Measurements from ENCODE around the gene DDIT3.

The DDIT3 gene

DNA sequence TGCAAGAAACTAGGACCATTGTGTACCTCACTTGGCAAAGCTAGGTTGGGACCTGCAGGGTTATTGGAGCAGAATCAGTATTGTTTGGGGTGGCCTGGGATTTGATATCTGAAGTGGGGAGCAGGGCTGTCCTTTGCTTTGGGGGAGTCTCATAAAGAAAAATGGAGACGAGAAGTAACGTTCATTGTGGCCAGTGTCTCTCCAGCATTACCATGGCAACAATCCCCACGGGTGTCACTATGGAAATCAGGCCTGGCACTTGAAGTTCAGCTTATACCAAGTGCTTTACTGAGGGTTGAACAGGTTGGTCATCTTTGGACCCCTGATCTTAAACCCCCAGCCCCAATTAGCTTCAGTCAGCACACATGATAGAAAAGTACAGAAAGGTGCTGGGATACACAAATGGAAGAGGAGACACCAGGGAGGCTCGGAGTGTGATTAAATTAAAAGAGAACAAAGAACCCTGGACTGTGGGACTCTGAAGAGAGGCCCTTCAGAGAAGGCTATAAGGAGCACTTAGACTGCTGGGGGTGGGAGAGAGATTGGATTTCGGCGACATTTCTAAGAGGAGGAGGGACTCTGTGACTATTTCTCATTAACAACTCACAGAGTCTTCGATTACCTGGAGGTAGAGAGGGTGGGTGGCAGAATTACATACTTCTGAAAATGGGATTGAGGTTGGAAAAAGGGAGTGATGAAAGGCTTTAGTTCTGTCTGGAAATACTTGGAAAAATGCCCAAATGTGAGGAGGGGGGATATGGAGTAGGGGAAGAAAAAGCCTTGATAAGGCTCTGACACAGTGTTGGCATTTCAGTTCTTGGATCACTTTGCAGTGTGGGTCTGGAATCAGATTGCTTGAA, 33.3 kb upstream of the DDIT3 start:
- no peaks in the 10 kb centered on the region for H3K36me3 ChIP-seq (ENCODE audit: control insufficient read depth in 5 of 5, insufficient read depth in 5 of 5, low read length in 5 of 5)
- H3K9ac ChIP-seq (ENCODE audit: low read length in 5 of 5): no peak overlapping the region
- peaks cover 0 to 9% (median 5%) of the 10 kb centered on the region in 5 donors for H3K4me1 ChIP-seq (ENCODE audit: control insufficient read depth in 5 of 5, insufficient read depth in 5 of 5, low read length in 5 of 5)
- H3K27ac ChIP-seq (ENCODE audit: low read depth, low read length): no peak overlapping the region
- H3K9me3 ChIP-seq (ENCODE audit: control insufficient read depth in 5 of 5, low read length in 5 of 5): no peaks in the 10 kb centered on the region
- peaks cover 17 to 42% (median 31%) of the 10 kb centered on the region in 5 donors for H3K27me3 ChIP-seq (ENCODE audit: control insufficient read depth in 5 of 5, insufficient read depth in 4 of 5, low read length in 5 of 5)
- H3K4me3 ChIP-seq (ENCODE audit: low read depth in 1 of 5, low read length in 5 of 5): no peak overlapping the region

- Histone ChIP-seq H3K4me3 (ENCODE audit: low read depth in 1 of 5, low read length in 5 of 5) (no peak overlapping the region), H3K27ac (ENCODE audit: low read depth, low read length) (no peak overlapping the region), H3K9ac (ENCODE audit: low read length in 5 of 5) (no peak overlapping the region), H3K36me3 (ENCODE audit: control insufficient read depth in 5 of 5, insufficient read depth in 5 of 5, low read length in 5 of 5) (no peaks in the 10 kb centered on the region), H3K9me3 (ENCODE audit: control insufficient read depth in 5 of 5, low read length in 5 of 5) (no peaks in the 10 kb centered on the region), H3K4me1 (ENCODE audit: control insufficient read depth in 5 of 5, insufficient read depth in 5 of 5, low read length in 5 of 5) (peaks cover 0 to 9% (median 5%) of the 10 kb centered on the region in 5 donors), H3K27me3 (ENCODE audit: control insufficient read depth in 5 of 5, insufficient read depth in 4 of 5, low read length in 5 of 5) (peaks cover 17 to 42% (median 32%) of the 10 kb centered on the region in 5 donors)
Measured at GRCh38 chr12:57552835-57553313, 32.6 kb upstream of the DDIT3 start.

DNA sequence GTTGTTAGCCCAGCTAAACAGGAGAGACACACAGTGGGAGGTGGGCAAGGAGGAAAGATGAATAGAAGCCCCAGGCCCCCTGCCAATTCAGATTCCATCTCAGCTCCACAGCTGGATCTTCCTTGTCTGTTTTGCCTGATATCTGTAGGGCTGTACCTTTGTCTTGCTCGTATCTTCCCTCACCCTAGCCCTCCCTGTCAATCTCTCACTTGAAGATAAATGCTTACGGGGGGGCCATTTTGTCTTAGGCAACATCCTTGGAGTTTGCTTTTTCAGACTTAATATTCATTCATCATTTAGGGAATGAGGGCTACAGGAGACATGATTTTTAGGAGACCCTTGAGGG, 32.0 kb upstream of the DDIT3 start:
- no peaks in the 10 kb centered on the region for H3K36me3 ChIP-seq (ENCODE audit: control insufficient read depth in 5 of 5, insufficient read depth in 5 of 5, low read length in 5 of 5)
- H3K4me1 ChIP-seq (ENCODE audit: control insufficient read depth in 5 of 5, insufficient read depth in 5 of 5, low read length in 5 of 5): peaks cover 0 to 11% (median 9%) of the 10 kb centered on the region in 5 donors
- H3K9ac ChIP-seq (ENCODE audit: low read length in 5 of 5): no peak overlapping the region
- no peak overlapping the region for H3K4me3 ChIP-seq (ENCODE audit: low read depth in 1 of 5, low read length in 5 of 5)
- peaks cover 17 to 42% (median 32%) of the 10 kb centered on the region in 5 donors for H3K27me3 ChIP-seq (ENCODE audit: control insufficient read depth in 5 of 5, insufficient read depth in 4 of 5, low read length in 5 of 5)
- H3K27ac ChIP-seq (ENCODE audit: low read depth, low read length): no peak overlapping the region
- H3K9me3 ChIP-seq (ENCODE audit: control insufficient read depth in 5 of 5, low read length in 5 of 5): no peaks in the 10 kb centered on the region

GRCh38 chr12:57551637-57552305, 31.5 kb upstream of the DDIT3 start:
- no peak overlapping the region for H3K27ac ChIP-seq (ENCODE audit: low read depth, low read length)
- H3K27me3 ChIP-seq (ENCODE audit: control insufficient read depth in 5 of 5, insufficient read depth in 4 of 5, low read length in 5 of 5): peaks cover 17 to 42% (median 32%) of the 10 kb centered on the region in 5 donors
- H3K4me1 ChIP-seq (ENCODE audit: control insufficient read depth in 5 of 5, insufficient read depth in 5 of 5, low read length in 5 of 5): peaks cover 0 to 12% (median 10%) of the 10 kb centered on the region in 5 donors

DNA sequence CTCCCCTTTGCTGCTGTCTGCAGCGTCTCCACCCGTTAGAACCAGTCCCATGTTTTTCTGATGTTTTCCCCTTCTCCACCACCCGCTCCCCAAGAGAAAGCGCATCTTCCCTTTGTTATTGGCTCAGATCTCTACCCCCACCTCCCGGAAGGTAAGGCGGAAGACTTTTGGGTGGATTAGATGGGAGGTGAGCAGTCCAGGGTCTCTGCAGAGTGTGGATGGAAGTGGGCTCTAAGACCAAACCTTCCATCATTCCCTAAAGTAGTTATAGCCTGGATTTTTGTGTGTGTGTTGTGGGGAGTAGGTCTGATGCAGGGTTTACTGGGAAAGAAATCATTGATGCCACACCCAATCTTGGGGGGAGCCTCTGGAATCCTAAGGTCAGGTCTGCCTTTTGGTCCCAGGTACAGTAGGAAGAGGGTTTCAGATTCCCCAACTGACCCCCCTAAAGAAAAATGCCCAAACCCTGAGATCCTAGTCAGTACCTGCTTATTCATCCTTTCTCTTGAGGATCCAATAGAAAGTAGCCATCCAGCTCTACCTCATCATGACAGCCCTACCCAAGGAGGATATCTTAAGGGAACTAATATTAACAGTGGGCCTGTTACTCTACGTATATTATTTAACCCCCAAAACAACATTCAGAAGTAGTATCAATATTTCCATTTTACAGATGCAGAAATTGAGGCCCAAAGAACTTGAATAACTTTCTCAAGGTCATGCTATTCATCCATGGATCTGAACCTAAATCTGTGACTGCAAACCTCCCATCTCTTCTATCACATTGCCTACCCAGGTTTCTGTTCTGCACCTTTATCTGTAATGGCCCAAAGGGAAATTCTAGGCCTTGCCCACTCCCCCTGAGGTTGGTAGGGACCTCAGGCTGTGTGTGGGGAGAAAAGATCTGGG, 30.6 kb upstream of the DDIT3 start:
- Histone ChIP-seq H3K27ac (ENCODE audit: low read depth, low read length) (no peak overlapping the region), H3K4me1 (ENCODE audit: control insufficient read depth in 5 of 5, insufficient read depth in 5 of 5, low read length in 5 of 5) (peaks cover 6 to 20% (median 17%) of the 10 kb centered on the region in 5 donors), H3K9ac (ENCODE audit: low read length in 5 of 5) (no peak overlapping the region), H3K9me3 (ENCODE audit: control insufficient read depth in 5 of 5, low read length in 5 of 5) (no peaks in the 10 kb centered on the region), H3K4me3 (ENCODE audit: low read depth in 1 of 5, low read length in 5 of 5) (no peak overlapping the region), H3K36me3 (ENCODE audit: control insufficient read depth in 5 of 5, insufficient read depth in 5 of 5, low read length in 5 of 5) (no peaks in the 10 kb centered on the region), H3K27me3 (ENCODE audit: control insufficient read depth in 5 of 5, insufficient read depth in 4 of 5, low read length in 5 of 5) (peaks cover 17 to 42% (median 32%) of the 10 kb centered on the region in 5 donors)

More at GRCh38 chr12:57551637-57552305, 31.5 kb upstream of the DDIT3 start:
- Histone ChIP-seq H3K9me3 (ENCODE audit: control insufficient read depth in 5 of 5, low read length in 5 of 5) (no peaks in the 10 kb centered on the region), H3K9ac (ENCODE audit: low read length in 5 of 5) (no peak overlapping the region), H3K4me3 (ENCODE audit: low read depth in 1 of 5, low read length in 5 of 5) (no peak overlapping the region), H3K36me3 (ENCODE audit: control insufficient read depth in 5 of 5, insufficient read depth in 5 of 5, low read length in 5 of 5) (no peaks in the 10 kb centered on the region)

- H3K9me3 ChIP-seq (ENCODE audit: control insufficient read depth in 5 of 5, low read length in 5 of 5): no peaks in the 10 kb centered on the region
- peaks cover 17 to 42% (median 32%) of the 10 kb centered on the region in 5 donors for H3K27me3 ChIP-seq (ENCODE audit: control insufficient read depth in 5 of 5, insufficient read depth in 4 of 5, low read length in 5 of 5)
- peaks cover 7 to 26% (median 23%) of the 10 kb centered on the region in 5 donors for H3K4me1 ChIP-seq (ENCODE audit: control insufficient read depth in 5 of 5, insufficient read depth in 5 of 5, low read length in 5 of 5)
- peak within 1 kb of the TSS in 1 of 5 donors; percentile 23 for H3K9ac ChIP-seq (ENCODE audit: low read length in 5 of 5)
- peak within 1 kb of the TSS in 3 of 5 donors; percentile 31 to 54 (median 36) for H3K4me3 ChIP-seq (ENCODE audit: low read depth in 1 of 5, low read length in 5 of 5)
- no peaks in the 10 kb centered on the region for H3K36me3 ChIP-seq (ENCODE audit: control insufficient read depth in 5 of 5, insufficient read depth in 5 of 5, low read length in 5 of 5)
- H3K27ac ChIP-seq (ENCODE audit: low read depth, low read length): no peak within 1 kb of the TSS
Measured at GRCh38 chr12:57549909-57550640, 29.8 kb upstream of the DDIT3 start, which contains the start of gene KIF5A. Gene KIF5A, plus strand, starts transcription at chr12:57550044. Its CDS starts 228 bp downstream, at chr12:57550272.

GRCh38 chr12:57549203-57549908, 29.0 kb upstream of the DDIT3 start:
- Histone ChIP-seq H3K27me3 (ENCODE audit: control insufficient read depth in 5 of 5, insufficient read depth in 4 of 5, low read length in 5 of 5) (peaks cover 17 to 36% (median 32%) of the 10 kb centered on the region in 5 donors), H3K4me1 (ENCODE audit: control insufficient read depth in 5 of 5, insufficient read depth in 5 of 5, low read length in 5 of 5) (peaks cover 7 to 32% (median 25%) of the 10 kb centered on the region in 5 donors), H3K9ac (ENCODE audit: low read length in 5 of 5) (no peak overlapping the region), H3K36me3 (ENCODE audit: control insufficient read depth in 5 of 5, insufficient read depth in 5 of 5, low read length in 5 of 5) (no peaks in the 10 kb centered on the region), H3K9me3 (ENCODE audit: control insufficient read depth in 5 of 5, low read length in 5 of 5) (no peaks in the 10 kb centered on the region), H3K4me3 (ENCODE audit: low read depth in 1 of 5, low read length in 5 of 5) (peak overlapping the region in 1 of 5 donors; percentile 54), H3K27ac (ENCODE audit: low read depth, low read length) (no peak overlapping the region)

GRCh38 chr12:57548488-57548887, 28.2 kb upstream of the DDIT3 start:
- peaks cover 17 to 35% (median 32%) of the 10 kb centered on the region in 5 donors for H3K27me3 ChIP-seq (ENCODE audit: control insufficient read depth in 5 of 5, insufficient read depth in 4 of 5, low read length in 5 of 5)
- peaks cover 7 to 37% (median 32%) of the 10 kb centered on the region in 5 donors for H3K4me1 ChIP-seq (ENCODE audit: control insufficient read depth in 5 of 5, insufficient read depth in 5 of 5, low read length in 5 of 5)
- H3K4me3 ChIP-seq (ENCODE audit: low read depth in 1 of 5, low read length in 5 of 5): no peak overlapping the region
- peaks cover 0 to 2% (median 0%) of the 10 kb centered on the region in 5 donors for H3K36me3 ChIP-seq (ENCODE audit: control insufficient read depth in 5 of 5, insufficient read depth in 5 of 5, low read length in 5 of 5)
- no peak overlapping the region for H3K9ac ChIP-seq (ENCODE audit: low read length in 5 of 5)
- H3K9me3 ChIP-seq (ENCODE audit: control insufficient read depth in 5 of 5, low read length in 5 of 5): no peaks in the 10 kb centered on the region
- no peak overlapping the region for H3K27ac ChIP-seq (ENCODE audit: low read depth, low read length)
